Activated T-cell treated with anti-CD3 and anti-CD28 coated beads, Interleukin-2, amount 50 U/mL, for 48 hours (primary cell): Measurements from ENCODE around the gene MIGA2.
"Not testable (repeated sequence)": the region's sequence is repeated elsewhere in the genome, so short reads cannot be mapped to it uniquely, and the experiment has no call there.

Source experiments
- DNase-seq, 2 experiments: peaks; one replicate each; pipeline ENCODE4 v3.0.0-alpha.2; 2020

The MIGA2 gene, protein sequence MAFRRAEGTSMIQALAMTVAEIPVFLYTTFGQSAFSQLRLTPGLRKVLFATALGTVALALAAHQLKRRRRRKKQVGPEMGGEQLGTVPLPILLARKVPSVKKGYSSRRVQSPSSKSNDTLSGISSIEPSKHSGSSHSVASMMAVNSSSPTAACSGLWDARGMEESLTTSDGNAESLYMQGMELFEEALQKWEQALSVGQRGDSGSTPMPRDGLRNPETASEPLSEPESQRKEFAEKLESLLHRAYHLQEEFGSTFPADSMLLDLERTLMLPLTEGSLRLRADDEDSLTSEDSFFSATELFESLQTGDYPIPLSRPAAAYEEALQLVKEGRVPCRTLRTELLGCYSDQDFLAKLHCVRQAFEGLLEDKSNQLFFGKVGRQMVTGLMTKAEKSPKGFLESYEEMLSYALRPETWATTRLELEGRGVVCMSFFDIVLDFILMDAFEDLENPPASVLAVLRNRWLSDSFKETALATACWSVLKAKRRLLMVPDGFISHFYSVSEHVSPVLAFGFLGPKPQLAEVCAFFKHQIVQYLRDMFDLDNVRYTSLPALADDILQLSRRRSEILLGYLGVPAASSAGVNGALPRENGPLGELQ

DNA sequence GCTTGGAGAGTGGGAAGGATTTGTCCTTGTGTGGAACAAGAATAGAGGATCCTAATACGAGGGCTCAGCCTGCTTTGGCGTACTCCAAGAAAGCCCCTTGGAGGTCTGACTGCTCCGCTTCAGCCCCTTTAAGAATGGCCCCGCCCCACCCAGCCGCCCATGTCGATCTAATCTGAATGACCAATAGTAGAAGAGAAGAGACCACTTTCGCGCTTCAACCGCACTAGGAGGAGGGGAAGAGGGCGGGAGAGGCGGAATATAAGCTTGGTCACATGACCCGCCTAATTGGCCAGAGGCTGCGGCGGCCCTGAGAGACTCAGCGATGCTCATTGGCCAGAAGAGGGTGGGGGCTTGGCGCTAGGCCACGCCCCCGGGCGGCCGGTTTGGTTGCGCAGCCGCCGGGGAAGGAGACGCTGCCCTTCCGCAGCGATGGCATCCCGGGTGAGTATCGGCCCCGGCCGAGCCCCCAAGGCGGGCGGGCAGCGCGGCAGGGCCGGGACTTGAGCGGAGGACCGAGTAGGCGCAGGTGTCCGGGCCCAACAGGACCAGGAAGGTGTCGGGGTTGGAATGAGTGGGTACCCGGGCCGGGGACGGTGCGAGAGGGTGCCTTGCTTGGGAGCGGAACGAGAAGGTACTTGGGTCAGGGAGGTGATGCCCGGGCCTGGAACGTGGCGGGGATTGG lies at the start of gene MIGA2:
Gene MIGA2 (plus strand): TSS at position 386 of the 682 bp plus-strand sequence. CDS start 3,969 bp downstream, outside the sequence.
- DNase-seq, result peak; percentile 94

DNA sequence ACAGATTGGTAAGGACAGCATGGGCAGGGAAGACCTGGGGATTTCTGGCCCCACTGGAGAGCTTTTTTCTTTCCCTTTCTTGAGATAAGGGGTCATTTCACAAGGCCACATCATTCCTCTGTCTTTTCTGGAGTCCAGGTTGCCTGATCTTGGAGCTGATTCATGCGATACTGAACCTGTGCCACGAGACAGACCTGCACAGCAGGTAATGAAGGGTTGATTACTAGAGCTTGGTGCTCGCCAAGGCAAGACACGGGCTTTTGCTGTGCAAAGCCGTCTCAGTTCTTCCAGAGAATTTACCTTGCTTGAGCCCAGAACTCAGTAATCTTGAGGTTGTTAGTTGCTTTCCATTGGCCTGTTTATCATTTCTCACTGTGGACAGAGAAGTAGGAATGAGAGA lies 49.8 kb upstream of the MIGA2 start:
- DNase-seq, result no peak

GRCh38 chr9:128987805-128988204 lies 48.6 kb upstream of the MIGA2 start:
- no peak for DNase-seq

- no peak for DNase-seq
Observed at GRCh38 chr9:128992995-128993394, 43.4 kb upstream of the MIGA2 start.

DNA sequence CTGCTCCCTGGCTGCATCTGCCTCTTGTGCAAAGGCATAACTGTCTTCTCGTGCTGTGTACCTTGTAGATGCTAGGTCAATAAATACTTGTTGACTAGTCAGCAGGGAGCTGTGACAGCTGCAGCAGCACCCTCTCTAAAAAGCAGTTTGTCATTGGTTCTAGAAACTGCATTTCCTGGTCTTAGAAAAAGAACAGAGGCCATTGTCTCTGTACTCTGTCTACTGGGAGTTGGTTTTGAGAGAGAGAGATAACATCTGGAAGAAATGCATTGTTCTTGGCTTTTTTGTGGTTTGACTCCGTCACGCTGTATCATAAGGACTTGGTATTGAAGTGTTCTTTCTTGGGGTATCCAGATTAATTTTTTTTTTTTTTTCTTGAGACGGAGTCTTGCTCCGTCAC lies 40.6 kb upstream of the MIGA2 start:
- no peak for DNase-seq

DNA sequence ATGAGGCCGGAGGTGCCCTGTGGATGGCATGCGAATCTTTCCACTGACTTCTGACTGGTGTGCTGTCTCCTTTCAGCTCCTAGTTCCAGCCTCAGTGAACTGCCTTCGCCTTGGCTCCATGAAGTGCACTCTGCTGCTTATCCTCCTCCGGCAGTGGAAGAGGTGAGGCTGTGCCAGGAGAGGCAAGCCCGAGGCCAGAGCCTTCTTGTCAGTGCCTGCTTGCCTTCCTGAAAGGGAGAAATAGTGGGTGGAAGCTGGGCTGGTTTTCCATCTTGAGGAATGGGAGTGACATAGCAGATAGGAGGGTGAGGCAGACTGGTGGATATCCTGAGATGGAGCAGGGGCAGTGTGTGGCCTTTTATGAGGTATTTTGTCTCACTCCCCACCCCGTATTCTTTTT lies 38.0 kb upstream of the MIGA2 start:
- DNase-seq, result no peak

- no peak for DNase-seq
Observed at GRCh38 chr9:128999581-129000206, 36.7 kb upstream of the MIGA2 start.

DNA sequence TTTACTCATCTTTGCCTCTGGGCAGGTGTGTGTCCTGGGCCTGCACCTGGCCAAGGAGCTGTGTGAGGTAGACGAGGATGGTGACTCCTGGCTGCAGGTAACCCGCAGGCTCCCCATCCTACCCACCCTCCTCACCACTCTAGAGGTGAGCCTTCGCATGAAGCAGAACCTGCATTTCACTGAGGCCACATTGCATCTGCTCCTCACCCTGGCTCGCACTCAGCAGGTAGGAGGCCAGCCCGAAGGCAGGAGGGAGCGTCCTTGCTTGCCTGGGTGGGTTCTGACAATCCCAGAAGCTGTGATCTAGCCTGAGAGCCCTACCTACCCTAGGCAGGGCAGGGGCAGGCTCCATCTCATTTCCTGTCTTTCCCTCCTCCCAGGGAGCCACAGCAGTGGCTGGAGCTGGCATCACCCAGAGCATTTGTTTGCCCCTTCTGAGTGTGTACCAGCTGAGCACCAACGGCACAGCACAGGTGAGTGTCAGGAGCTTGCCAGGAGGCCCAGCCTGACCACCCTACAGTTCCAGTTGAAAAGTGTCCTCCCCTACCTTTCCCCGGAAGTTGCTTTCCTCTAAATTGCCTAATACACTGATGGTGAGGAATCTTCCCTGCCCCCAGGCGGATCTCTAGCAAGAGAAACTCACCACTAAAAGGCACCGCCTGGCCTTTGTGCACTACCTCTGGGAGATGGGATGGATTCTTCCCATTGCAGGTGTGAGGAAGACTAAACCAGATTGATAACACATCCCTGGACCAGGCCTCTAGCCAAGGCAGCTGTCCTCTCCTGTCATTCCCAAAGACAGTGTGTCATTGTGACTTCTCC lies 34.7 kb upstream of the MIGA2 start:
- DNase-seq, result no peak

- no peak for DNase-seq
Observed at GRCh38 chr9:129002992-129003391, 33.4 kb upstream of the MIGA2 start.

GRCh38 chr9:129004173-129004572 lies 32.3 kb upstream of the MIGA2 start:
- not testable (repeated sequence) for DNase-seq

GRCh38 chr9:129005336-129005997 lies 31.0 kb upstream of the MIGA2 start:
- DNase-seq, result no peak

- DNase-seq, result peak; percentile 57 to 68
Observed at GRCh38 chr9:129006328-129007034, 29.9 kb upstream of the MIGA2 start.

DNA sequence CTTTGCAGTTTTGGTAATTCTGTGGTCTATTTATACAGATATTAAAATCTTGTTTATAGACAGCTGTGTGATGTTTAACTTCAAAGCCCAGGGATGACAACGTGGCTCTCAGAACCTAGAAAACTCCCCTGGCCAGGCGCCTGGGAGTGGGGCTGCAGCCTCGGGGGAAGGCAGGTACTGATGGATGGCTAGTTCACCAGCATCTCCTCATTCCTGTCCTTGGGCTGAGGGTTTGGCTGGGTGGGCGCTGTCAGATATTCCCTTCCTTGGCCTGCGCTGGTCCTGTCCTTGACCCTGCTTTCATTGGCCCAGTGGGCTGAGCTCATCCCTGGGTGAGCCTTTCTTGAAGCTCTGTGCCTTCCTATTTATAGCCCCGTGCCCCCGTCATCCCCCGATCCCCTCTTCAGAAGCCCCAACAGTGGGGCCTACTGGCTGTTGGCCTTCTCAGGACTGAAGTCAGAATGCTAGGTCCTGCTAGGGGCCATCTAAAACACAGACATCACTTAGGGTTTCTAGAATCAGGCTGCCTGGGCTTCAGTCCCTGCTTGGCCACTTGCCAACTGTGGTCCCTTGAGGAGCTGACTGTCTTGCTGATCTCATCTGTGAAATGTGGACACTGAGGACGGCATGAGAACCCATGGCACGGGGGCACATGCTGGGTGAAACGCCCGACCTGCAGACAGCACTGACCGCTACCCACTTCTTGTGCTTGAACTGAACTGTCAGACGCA lies 29.2 kb upstream of the MIGA2 start:
- no peak for DNase-seq

DNA sequence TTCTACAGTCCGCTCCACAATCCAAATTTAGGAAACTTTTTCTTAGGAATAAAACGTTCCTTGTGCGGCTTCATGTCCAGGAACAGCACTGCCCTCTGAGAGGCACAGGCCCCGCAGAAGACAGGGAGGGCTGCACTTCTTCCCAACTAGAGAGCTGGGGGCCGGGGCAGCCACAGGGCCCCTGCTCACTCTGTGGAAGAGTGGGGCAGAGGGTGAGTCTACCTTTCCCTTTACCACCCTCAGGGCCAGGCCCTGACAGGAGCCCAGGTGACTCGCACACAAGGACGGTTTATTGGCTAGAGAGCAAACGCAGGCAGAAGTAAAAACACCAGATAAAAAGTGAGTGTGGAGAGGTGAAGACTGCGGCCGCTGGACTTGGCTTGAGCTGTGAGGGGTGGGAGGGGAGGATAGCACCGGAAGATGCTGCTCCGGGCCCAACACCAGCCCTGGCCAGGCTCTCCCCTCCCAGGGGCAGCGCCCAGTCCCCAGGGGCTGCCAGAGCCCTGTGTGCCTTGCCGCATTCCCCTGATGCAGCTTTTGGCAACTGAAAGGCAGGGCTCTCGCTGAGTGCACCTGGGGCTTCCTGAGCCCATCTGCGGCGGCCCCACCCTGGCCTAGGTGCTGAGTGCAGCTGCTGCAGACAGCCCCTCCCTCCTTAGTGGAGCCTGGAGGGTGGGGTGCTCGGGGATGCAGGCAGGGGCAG lies 28.5 kb upstream of the MIGA2 start:
- DNase-seq, result no peak

DNA sequence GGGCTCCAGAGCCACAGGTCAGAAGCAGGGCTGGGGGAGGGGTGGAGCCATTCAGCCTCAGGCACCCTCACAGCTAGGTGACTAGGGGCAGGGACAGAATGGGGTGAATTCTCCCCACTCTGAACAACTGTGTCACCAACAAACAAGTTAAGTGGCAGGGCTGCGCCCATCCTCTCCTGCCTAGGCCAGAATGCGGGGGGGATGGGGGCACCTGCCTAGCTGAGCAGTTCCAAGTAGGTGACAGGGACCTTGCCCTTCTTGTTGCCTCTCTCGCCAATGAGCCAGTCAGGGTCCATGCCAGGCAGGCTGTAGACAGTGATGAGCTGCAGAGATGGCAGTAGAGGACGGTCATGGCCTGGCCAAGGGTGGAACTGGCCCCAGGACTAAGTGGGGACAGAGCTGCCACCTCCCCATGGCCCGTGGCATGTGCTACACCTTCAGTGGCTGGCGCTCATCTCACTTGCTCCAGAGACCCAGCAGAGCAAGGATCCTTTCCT lies 27.9 kb upstream of the MIGA2 start:
- no peak for DNase-seq

GRCh38 chr9:129008986-129009583 lies 27.3 kb upstream of the MIGA2 start:
- DNase-seq, result no peak

GRCh38 chr9:129009584-129010141 lies 26.8 kb upstream of the MIGA2 start:
- no peak for DNase-seq

DNA sequence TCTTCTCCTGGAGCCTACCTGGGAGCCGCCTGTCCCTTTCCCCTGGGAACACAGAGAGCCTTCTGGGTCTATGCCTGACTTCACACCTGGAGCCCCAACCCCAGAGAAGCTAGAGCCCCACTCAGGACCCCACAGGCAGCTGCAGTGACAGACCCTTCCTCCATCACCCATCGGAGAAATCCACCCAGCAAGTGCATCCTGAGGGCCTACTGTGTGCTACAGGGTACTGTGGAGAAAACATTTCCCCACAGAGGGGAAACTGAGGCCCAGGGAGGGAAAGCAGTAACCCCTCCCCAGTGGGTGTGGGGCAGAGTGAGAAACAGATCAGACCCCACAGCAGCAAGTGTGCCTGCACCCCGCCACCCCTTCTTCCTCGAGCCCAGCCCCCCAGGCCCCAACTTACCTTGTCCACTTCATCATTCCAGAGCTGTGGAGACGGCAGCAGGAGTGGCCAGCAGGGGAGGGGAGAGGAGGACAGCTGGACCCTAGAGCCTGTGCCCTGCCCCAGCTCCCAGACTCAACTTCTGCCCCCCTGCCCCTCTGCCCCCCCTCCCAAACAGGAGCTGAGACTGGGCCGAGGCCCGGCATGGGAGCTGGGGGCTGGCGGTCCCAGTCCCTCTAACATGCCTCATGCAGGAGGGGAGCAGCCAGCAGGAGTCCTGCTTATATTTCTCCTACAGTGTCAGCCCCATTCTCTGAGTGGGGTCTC lies 26.0 kb upstream of the MIGA2 start:
- DNase-seq, result no peak
